Measurements from ENCODE around the gene EXOC8. TPM values are rescaled to one million over a fixed set of nuclear protein-coding genes. Genes with fewer than 3 reads are reported as not detected.

EXOC8 gene
- total RNA-seq, 4 donors from 2014 or later = 14.1 to 27.1 (median 16.9) TPM

GRCh38 chr1:231362325-231362724 is 24.7 kb upstream of the EXOC8 start:
- TF ChIP-seq CTCF (IDR thresholded peaks at IDR 0.05) = no peak
- no peak for TF ChIP-seq POLR2A (IDR thresholded peaks at IDR 0.05)
- intact Hi-C loops (cut with DNase I; ENCODE audit: low total_unique reads) = no loop called here
- Histone ChIP-seq H3K27me3 (no peaks in the 10 kb centered on the region), H3K27ac (no peak overlapping the region), H3K4me3 (no peak overlapping the region), H3K9me3 (no peaks in the 10 kb centered on the region), H3K4me1 (peaks cover 0 to 6% of the 10 kb centered on the region in 2 donors), H3K36me3 (no peaks in the 10 kb centered on the region)
- DNase-seq = no peak

DNA sequence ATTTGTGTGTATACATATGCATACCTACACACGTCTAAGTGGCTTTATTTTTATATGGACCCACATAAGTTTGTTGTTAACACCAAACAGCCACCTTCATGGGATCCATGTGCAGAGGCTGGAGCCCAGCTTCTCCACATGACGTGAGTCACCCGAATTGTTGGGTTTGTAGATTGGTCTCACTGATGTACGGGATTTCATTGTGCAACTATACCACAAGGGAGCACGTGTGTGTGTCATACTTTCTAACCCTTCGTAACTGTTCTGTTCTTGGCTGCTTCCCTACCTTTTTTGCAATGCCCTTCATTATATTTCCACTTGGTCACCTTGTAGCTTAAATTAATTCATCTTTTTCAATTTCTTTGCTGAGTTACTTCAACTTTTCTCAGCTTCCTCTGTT is 21.5 kb upstream of the EXOC8 start:
- Histone ChIP-seq H3K27ac (no peak overlapping the region), H3K36me3 (no peaks in the 10 kb centered on the region), H3K27me3 (no peaks in the 10 kb centered on the region), H3K4me1 (peaks cover 0 to 6% of the 10 kb centered on the region in 2 donors), H3K9me3 (no peaks in the 10 kb centered on the region), H3K4me3 (no peak overlapping the region)
- intact Hi-C loops (cut with DNase I; ENCODE audit: low total_unique reads) = loop anchor here (5.0 kb wide), 1 partner anchor 243 kb away; no protein-coding TSS in a partner anchor
- peak in 1 of 2 donors; percentile 28 for DNase-seq
- TF ChIP-seq POLR2A (IDR thresholded peaks at IDR 0.05) (no peak), CTCF (IDR thresholded peaks at IDR 0.05) (no peak)

DNA sequence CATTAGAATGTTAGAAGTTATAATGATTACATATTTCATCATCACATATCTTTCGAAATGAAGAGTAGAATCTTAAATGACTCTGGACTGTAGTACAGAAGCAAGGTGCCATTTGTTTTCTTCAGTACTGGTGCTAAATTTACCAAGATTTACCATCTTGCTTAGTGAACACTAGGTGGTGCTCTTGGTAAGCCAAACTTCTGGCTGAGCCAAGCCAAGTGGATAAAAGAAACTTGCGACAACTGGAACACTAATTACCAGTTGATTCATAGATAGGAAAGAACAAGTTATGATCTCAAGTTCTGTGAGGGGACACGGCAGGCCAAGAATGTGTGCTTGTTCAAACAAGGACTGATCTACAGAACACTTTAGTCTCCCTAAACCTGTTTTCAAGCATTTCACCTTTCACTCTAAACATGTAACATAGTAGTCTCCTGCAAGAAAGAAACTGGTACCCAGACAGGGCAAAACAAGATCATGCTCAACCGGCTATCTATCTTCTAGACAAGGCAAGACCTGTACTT is 20.2 kb upstream of the EXOC8 start:
- H3K4me1 ChIP-seq = peaks cover 0 to 6% of the 10 kb centered on the region in 2 donors
- no peaks in the 10 kb centered on the region for H3K9me3 ChIP-seq
- H3K4me3 ChIP-seq = no peak overlapping the region
- intact Hi-C loops (cut with DNase I; ENCODE audit: low total_unique reads) = loop anchor here (5.0 kb wide), 1 partner anchor 244 kb away; no protein-coding TSS in a partner anchor
- H3K27ac ChIP-seq = peak overlapping the region; percentile 1 to 25
- DNase-seq = peak; percentile 26 to 45
- TF ChIP-seq CTCF (IDR thresholded peaks at IDR 0.05) (peak; percentile 71 to 89 (median 83)), POLR2A (IDR thresholded peaks at IDR 0.05) (no peak)
- no peaks in the 10 kb centered on the region for H3K27me3 ChIP-seq
- no peaks in the 10 kb centered on the region for H3K36me3 ChIP-seq

GRCh38 chr1:231357187-231357772 is 19.6 kb upstream of the EXOC8 start:
- Histone ChIP-seq H3K9me3 (no peaks in the 10 kb centered on the region), H3K4me3 (no peak overlapping the region), H3K36me3 (no peaks in the 10 kb centered on the region), H3K4me1 (peaks cover 0 to 6% of the 10 kb centered on the region in 2 donors), H3K27ac (no peak overlapping the region), H3K27me3 (no peaks in the 10 kb centered on the region)
- no peak for DNase-seq
- TF ChIP-seq POLR2A (IDR thresholded peaks at IDR 0.05) (no peak), CTCF (IDR thresholded peaks at IDR 0.05) (no peak)
- intact Hi-C loops (cut with DNase I; ENCODE audit: low total_unique reads) = loop anchor here (5.0 kb wide), 1 partner anchor 245 kb away; no protein-coding TSS in a partner anchor

- no peaks in the 10 kb centered on the region for H3K9me3 ChIP-seq
- H3K4me3 ChIP-seq = no peak overlapping the region
- no peaks in the 10 kb centered on the region for H3K36me3 ChIP-seq
- DNase-seq = no peak
- H3K27me3 ChIP-seq = no peaks in the 10 kb centered on the region
- intact Hi-C loops (cut with DNase I; ENCODE audit: low total_unique reads) = loop anchor here (5.0 kb wide), 1 partner anchor 247 kb away; no protein-coding TSS in a partner anchor
- H3K27ac ChIP-seq = no peak overlapping the region
- H3K4me1 ChIP-seq = peaks cover 0 to 6% of the 10 kb centered on the region in 2 donors
- TF ChIP-seq CTCF (IDR thresholded peaks at IDR 0.05) (no peak), POLR2A (IDR thresholded peaks at IDR 0.05) (no peak)
Observed at GRCh38 chr1:231355171-231355570, 17.5 kb upstream of the EXOC8 start.

Measured in uterus (tissue), 4 donors.